Measurements from ENCODE around the gene CELA3A. TPM values are rescaled to one million over a fixed set of nuclear protein-coding genes. Genes with fewer than 3 reads are reported as not detected.
A peak's percentile ranks its signal among the peaks of the same experiment; 100 is the strongest.

The CELA3A gene
- total RNA-seq, 1 donor from 2014 or later: not detected

GRCh38 chr1:22021061-22021460 is 19.6 kb downstream of the CELA3A start:
- no peaks in the 10 kb centered on the region for H3K36me3 ChIP-seq
- no peak overlapping the region for H3K27ac ChIP-seq (replicated peaks)
- H3K4me3 ChIP-seq: no peak overlapping the region
- intact Hi-C loops (cut with micrococcal nuclease): no loop called here
- H3K9me3 ChIP-seq (replicated peaks): no peaks in the 10 kb centered on the region
- no peak for DNase-seq
- H3K27me3 ChIP-seq (ENCODE audit: low read depth): no peaks in the 10 kb centered on the region
- peaks cover 21% of the 10 kb centered on the region for H3K4me1 ChIP-seq
- no peak for TF ChIP-seq CTCF (IDR thresholded peaks at IDR 0.05; ENCODE audit: borderline replicate concordance)

- DNase-seq: peak; percentile 33
- intact Hi-C loops (cut with micrococcal nuclease): no loop called here
- no peaks in the 10 kb centered on the region for H3K27me3 ChIP-seq (ENCODE audit: low read depth)
- TF ChIP-seq CTCF (IDR thresholded peaks at IDR 0.05; ENCODE audit: borderline replicate concordance): no peak
- H3K27ac ChIP-seq (replicated peaks): peak overlapping the region; percentile 99
- peaks cover 27% of the 10 kb centered on the region for H3K4me1 ChIP-seq
- no peaks in the 10 kb centered on the region for H3K9me3 ChIP-seq (replicated peaks)
- H3K4me3 ChIP-seq: peak overlapping the region; percentile 99
- H3K36me3 ChIP-seq: no peaks in the 10 kb centered on the region
These were observed 23.3 kb downstream of the CELA3A start for GRCh38 chr1:22024485-22025367.

GRCh38 chr1:22025368-22026155 is 24.1 kb downstream of the CELA3A start:
- Histone ChIP-seq H3K27me3 (ENCODE audit: low read depth) (no peaks in the 10 kb centered on the region), H3K4me3 (peak overlapping the region; percentile 99), H3K27ac (replicated peaks) (peak overlapping the region; percentile 99), H3K36me3 (peaks cover 3% of the 10 kb centered on the region), H3K4me1 (peaks cover 27% of the 10 kb centered on the region), H3K9me3 (replicated peaks) (no peaks in the 10 kb centered on the region)
- intact Hi-C loops (cut with micrococcal nuclease): no loop called here
- DNase-seq: peak; percentile 83
- no peak for TF ChIP-seq CTCF (IDR thresholded peaks at IDR 0.05; ENCODE audit: borderline replicate concordance)

GRCh38 chr1:22026924-22027289 is 25.4 kb downstream of the CELA3A start:
- Histone ChIP-seq H3K4me3 (no peak overlapping the region), H3K36me3 (peaks cover 5% of the 10 kb centered on the region), H3K27me3 (ENCODE audit: low read depth) (no peaks in the 10 kb centered on the region), H3K27ac (replicated peaks) (no peak overlapping the region), H3K9me3 (replicated peaks) (no peaks in the 10 kb centered on the region), H3K4me1 (peaks cover 36% of the 10 kb centered on the region)
- intact Hi-C loops (cut with micrococcal nuclease): no loop called here
- TF ChIP-seq CTCF (IDR thresholded peaks at IDR 0.05; ENCODE audit: borderline replicate concordance): no peak
- no peak for DNase-seq

GRCh38 chr1:22030057-22030456 is 28.6 kb downstream of the CELA3A start:
- Histone ChIP-seq H3K36me3 (peaks cover 5% of the 10 kb centered on the region), H3K4me3 (no peak overlapping the region), H3K9me3 (replicated peaks) (no peaks in the 10 kb centered on the region), H3K27me3 (ENCODE audit: low read depth) (no peaks in the 10 kb centered on the region), H3K27ac (replicated peaks) (no peak overlapping the region), H3K4me1 (peaks cover 30% of the 10 kb centered on the region)
- intact Hi-C loops (cut with micrococcal nuclease): loop anchor here (10.0 kb wide), 1 partner anchor 195 kb away; no protein-coding TSS in a partner anchor
- no peak for TF ChIP-seq CTCF (IDR thresholded peaks at IDR 0.05; ENCODE audit: borderline replicate concordance)
- DNase-seq: no peak
